Keratinocyte (primary cell): ENCODE data around the gene PNMA6E.

Experiments
- EZH2 ChIP-seq: IDR thresholded peaks from one replicate; pipeline ENCODE4 v1.6.1; 2012; ENCODE audit warnings: inconsistent platforms, mild to moderate bottlenecking, low read length, moderate library complexity
- TF ChIP-seq, protein P1 (sequence below), 3 experiments: IDR thresholded peaks in 1 of 3; conservative IDR thresholded peaks in 1 of 3; optimal IDR thresholded peaks in 1 of 3; 2 replicates in 2 of 3; 3 replicates in 1 of 3; pipeline versions ENCODE3 to v1.5.1; 2011; ENCODE audit warnings: low read length in 3 of 3, mild to moderate bottlenecking in 3 of 3, moderate library complexity in 2 of 3, control low read depth in 1 of 3, inconsistent platforms in 1 of 3; ENCODE audit not compliant: insufficient read depth in 2 of 3; ENCODE audit errors: extremely low read depth in 1 of 3

- TF ChIP-seq, protein P1, sequence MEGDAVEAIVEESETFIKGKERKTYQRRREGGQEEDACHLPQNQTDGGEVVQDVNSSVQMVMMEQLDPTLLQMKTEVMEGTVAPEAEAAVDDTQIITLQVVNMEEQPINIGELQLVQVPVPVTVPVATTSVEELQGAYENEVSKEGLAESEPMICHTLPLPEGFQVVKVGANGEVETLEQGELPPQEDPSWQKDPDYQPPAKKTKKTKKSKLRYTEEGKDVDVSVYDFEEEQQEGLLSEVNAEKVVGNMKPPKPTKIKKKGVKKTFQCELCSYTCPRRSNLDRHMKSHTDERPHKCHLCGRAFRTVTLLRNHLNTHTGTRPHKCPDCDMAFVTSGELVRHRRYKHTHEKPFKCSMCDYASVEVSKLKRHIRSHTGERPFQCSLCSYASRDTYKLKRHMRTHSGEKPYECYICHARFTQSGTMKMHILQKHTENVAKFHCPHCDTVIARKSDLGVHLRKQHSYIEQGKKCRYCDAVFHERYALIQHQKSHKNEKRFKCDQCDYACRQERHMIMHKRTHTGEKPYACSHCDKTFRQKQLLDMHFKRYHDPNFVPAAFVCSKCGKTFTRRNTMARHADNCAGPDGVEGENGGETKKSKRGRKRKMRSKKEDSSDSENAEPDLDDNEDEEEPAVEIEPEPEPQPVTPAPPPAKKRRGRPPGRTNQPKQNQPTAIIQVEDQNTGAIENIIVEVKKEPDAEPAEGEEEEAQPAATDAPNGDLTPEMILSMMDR (optimal IDR thresholded peaks at IDR 0.05 in 1 of 3, IDR thresholded peaks at IDR 0.05 in 1 of 3, conservative IDR thresholded peaks at IDR 0.05 in 1 of 3; ENCODE audit: extremely low read depth in 1 of 3, insufficient read depth in 2 of 3, low read length in 3 of 3) = no peak
- no peak for TF ChIP-seq EZH2
Observed at GRCh38 chrX:153388722-153389459, 12.3 kb downstream of the PNMA6E start.
